ENCODE results near the gene SLC4A5.

The SLC4A5 gene

GRCh38 chr2:74291886-74292621, 51.2 kb downstream of the SLC4A5 start:
- Mint-ChIP-seq H3K36me3 (ENCODE audit: low read depth) (no peaks in the 10 kb centered on the region), H3K4me1 (ENCODE audit: low read depth) (peaks cover 6% of the 10 kb centered on the region), H3K27ac (no peak overlapping the region), H3K27me3 (no peaks in the 10 kb centered on the region), H3K9me3 (no peaks in the 10 kb centered on the region), H3K4me3 (no peak overlapping the region)
- intact Hi-C loops (cut with micrococcal nuclease) = no loop called here

DNA sequence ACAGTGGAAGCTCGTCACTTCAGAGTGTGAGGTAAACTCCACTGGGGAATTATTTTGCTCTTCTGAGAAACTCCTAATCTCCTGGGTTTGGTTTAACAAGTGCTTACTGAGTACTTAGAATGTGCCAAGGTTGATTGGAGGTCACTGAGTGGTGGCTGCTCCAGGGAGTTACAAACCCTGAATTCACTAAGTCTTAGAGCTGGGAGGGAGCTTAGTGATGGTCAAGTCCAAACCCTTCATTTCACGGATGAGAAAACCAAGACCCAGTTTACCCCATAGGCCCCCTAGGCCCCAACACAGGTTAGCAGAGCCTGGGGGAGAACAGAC, 52.0 kb downstream of the SLC4A5 start:
- no peaks in the 10 kb centered on the region for H3K36me3 Mint-ChIP-seq (ENCODE audit: low read depth)
- no peak overlapping the region for H3K4me3 Mint-ChIP-seq
- no peak overlapping the region for H3K27ac Mint-ChIP-seq
- H3K4me1 Mint-ChIP-seq (ENCODE audit: low read depth) = peaks cover 3% of the 10 kb centered on the region
- intact Hi-C loops (cut with micrococcal nuclease) = no loop called here
- H3K9me3 Mint-ChIP-seq = no peaks in the 10 kb centered on the region
- no peaks in the 10 kb centered on the region for H3K27me3 Mint-ChIP-seq

GRCh38 chr2:74290466-74291217, 52.6 kb downstream of the SLC4A5 start:
- no peak overlapping the region for H3K27ac Mint-ChIP-seq
- no peak overlapping the region for H3K4me3 Mint-ChIP-seq
- intact Hi-C loops (cut with micrococcal nuclease) = no loop called here

GRCh38 chr2:74290066-74290465, 53.1 kb downstream of the SLC4A5 start:
- no peaks in the 10 kb centered on the region for H3K27me3 Mint-ChIP-seq
- no peaks in the 10 kb centered on the region for H3K36me3 Mint-ChIP-seq (ENCODE audit: low read depth)
- H3K27ac Mint-ChIP-seq = no peak overlapping the region
- H3K4me3 Mint-ChIP-seq = no peak overlapping the region
- intact Hi-C loops (cut with micrococcal nuclease) = no loop called here
- no peaks in the 10 kb centered on the region for H3K4me1 Mint-ChIP-seq (ENCODE audit: low read depth)
- H3K9me3 Mint-ChIP-seq = no peaks in the 10 kb centered on the region

More at GRCh38 chr2:74290466-74291217, 52.6 kb downstream of the SLC4A5 start:
- Mint-ChIP-seq H3K9me3 (no peaks in the 10 kb centered on the region), H3K27me3 (no peaks in the 10 kb centered on the region), H3K4me1 (ENCODE audit: low read depth) (no peaks in the 10 kb centered on the region), H3K36me3 (ENCODE audit: low read depth) (no peaks in the 10 kb centered on the region)

DNA sequence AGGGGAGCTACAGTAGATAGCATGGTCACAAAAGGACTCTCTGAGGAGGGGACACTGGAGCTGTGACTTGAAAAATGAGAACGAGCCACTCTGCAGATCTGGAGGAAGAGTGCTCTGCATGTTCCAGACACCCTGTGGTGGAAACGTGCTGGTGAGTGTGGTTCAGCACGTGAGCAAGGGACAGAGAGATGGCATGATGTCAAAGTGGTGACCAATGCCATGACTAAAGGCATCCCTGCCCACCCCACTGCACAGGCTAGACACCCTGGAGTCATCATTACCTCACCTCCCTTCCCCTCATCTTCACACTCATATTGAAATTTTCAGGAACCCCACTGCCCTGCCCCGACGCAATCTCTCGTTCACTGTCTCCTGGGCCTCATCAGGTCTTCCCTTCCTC, 56.5 kb downstream of the SLC4A5 start:
- H3K4me1 Mint-ChIP-seq (ENCODE audit: low read depth) = no peaks in the 10 kb centered on the region
- no peak overlapping the region for H3K4me3 Mint-ChIP-seq
- intact Hi-C loops (cut with micrococcal nuclease) = no loop called here

DNA sequence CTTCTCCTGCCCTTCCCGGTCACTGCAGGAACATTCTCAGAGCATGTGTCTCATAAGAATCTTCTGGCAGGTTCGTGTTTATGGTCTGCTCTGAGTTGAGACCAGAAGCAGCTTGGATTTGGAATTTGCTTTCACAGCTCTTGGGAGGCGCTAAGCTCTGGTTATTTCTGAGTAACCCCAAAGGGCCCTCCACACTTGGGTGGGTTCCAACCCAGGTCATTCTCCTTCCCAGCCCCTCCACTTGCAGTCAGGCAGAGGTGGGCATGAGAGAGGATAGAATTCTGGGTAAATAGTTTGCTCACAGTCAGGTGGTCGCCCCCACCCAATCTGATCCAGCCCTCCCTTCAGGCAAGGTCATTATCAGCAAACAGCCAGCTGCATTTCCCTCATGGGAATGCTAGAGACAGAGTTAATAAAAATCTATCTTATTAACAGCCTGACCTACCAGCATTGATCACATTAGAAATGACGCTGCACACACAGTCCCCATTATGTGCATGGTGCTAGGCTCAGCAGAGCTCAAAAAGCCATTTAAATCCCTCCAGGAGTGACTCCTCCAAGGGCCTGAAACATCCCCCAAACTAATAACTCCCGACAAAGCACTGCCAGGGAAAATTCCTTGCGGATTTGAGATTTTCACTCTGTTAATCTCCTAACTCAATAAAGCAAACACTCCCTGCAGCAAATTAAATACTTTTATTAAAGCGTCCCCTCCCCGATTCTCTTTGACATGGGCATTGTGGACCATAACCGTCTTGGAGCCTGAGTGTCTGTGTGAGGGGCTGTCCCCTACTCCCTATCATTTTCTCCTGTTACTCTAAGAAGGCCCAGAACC, 61.9 kb downstream of the SLC4A5 start:
- Mint-ChIP-seq H3K27me3 (peaks cover 5% of the 10 kb centered on the region), H3K4me1 (ENCODE audit: low read depth) (no peaks in the 10 kb centered on the region), H3K9me3 (no peaks in the 10 kb centered on the region), H3K4me3 (no peak overlapping the region), H3K27ac (no peak overlapping the region), H3K36me3 (ENCODE audit: low read depth) (no peaks in the 10 kb centered on the region)
- intact Hi-C loops (cut with micrococcal nuclease) = no loop called here

More for the DNA sequence above, 56.5 kb downstream of the SLC4A5 start:
- no peak overlapping the region for H3K27ac Mint-ChIP-seq
- H3K36me3 Mint-ChIP-seq (ENCODE audit: low read depth) = no peaks in the 10 kb centered on the region
- no peaks in the 10 kb centered on the region for H3K9me3 Mint-ChIP-seq
- H3K27me3 Mint-ChIP-seq = no peaks in the 10 kb centered on the region

DNA sequence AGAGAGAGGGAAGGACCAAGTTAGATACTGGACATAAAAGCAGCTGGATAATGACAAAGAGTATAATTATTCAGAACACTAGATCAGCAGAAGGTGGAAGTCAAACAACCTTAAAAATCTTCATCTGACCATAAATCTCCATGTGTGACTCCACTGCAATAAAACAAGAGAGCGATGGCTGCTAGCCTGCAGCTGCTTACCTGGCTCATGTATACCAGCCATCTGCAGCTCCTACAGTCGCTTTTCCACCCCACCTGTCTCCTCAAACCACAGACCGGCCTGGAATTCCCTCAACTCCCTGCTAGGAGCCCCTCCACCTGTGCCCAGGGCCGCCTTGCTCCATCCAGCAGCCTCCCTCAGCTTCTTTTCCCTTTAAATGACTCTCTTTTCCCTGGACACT, 64.5 kb downstream of the SLC4A5 start:
- Mint-ChIP-seq H3K27me3 (peaks cover 5% of the 10 kb centered on the region), H3K27ac (no peak overlapping the region), H3K9me3 (no peaks in the 10 kb centered on the region), H3K36me3 (ENCODE audit: low read depth) (no peaks in the 10 kb centered on the region), H3K4me3 (no peak overlapping the region), H3K4me1 (ENCODE audit: low read depth) (no peaks in the 10 kb centered on the region)
- intact Hi-C loops (cut with micrococcal nuclease) = no loop called here

GRCh38 chr2:74278176-74278575, 65.0 kb downstream of the SLC4A5 start:
- H3K4me1 Mint-ChIP-seq (ENCODE audit: low read depth) = no peaks in the 10 kb centered on the region
- no peak overlapping the region for H3K4me3 Mint-ChIP-seq
- peaks cover 5% of the 10 kb centered on the region for H3K27me3 Mint-ChIP-seq
- H3K36me3 Mint-ChIP-seq (ENCODE audit: low read depth) = no peaks in the 10 kb centered on the region
- no peak overlapping the region for H3K27ac Mint-ChIP-seq
- H3K9me3 Mint-ChIP-seq = no peaks in the 10 kb centered on the region
- intact Hi-C loops (cut with micrococcal nuclease) = no loop called here

GRCh38 chr2:74275228-74275627, 68.0 kb downstream of the SLC4A5 start:
- Mint-ChIP-seq H3K36me3 (ENCODE audit: low read depth) (no peaks in the 10 kb centered on the region), H3K4me3 (no peak overlapping the region), H3K27ac (no peak overlapping the region), H3K4me1 (ENCODE audit: low read depth) (no peaks in the 10 kb centered on the region), H3K27me3 (peaks cover 5% of the 10 kb centered on the region), H3K9me3 (no peaks in the 10 kb centered on the region)
- intact Hi-C loops (cut with micrococcal nuclease) = no loop called here

DNA sequence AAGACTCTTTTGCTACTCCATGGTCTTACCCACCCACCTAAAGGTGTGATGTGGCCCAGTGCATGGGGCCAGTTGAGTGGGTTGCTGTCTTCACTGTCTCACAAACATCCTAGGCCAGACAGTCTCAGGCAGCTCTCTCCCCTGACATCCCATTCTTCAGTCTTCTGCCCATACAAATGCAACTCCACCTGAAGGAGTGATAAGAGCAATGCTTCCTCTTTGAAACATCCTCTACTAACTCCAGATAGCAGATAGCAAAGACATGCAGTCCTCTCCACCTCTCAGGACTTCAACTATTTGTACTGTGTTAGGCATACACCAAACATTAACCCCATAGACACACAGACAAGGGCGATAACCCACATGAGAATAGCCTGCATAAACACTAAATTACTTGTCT, 73.5 kb downstream of the SLC4A5 start:
- H3K9me3 Mint-ChIP-seq = no peaks in the 10 kb centered on the region
- no peaks in the 10 kb centered on the region for H3K4me1 Mint-ChIP-seq (ENCODE audit: low read depth)
- no peaks in the 10 kb centered on the region for H3K36me3 Mint-ChIP-seq (ENCODE audit: low read depth)
- no peaks in the 10 kb centered on the region for H3K27me3 Mint-ChIP-seq
- H3K4me3 Mint-ChIP-seq = no peak overlapping the region
- H3K27ac Mint-ChIP-seq = no peak overlapping the region
- intact Hi-C loops (cut with micrococcal nuclease) = no loop called here

DNA sequence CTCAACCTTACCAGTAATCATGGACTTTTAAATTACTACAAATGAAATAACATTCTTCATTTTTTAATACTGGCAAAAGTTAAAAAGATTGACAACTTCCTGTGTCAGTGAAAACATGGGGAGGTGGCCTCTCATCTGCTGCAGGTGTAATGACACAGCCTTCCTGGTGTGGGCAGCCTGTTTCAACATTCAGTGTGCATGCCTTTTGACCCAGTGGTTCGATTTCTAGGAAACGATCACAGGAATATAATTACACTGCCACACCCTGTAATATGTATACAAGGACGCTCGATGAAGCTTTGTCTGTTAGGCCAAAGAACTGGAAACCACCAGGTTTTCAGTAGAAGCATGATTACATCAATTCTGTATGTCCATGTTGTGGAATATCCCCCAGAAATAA, 76.1 kb downstream of the SLC4A5 start:
- intact Hi-C loops (cut with micrococcal nuclease) = no loop called here
- Mint-ChIP-seq H3K36me3 (ENCODE audit: low read depth) (no peaks in the 10 kb centered on the region), H3K27ac (no peak overlapping the region), H3K4me1 (ENCODE audit: low read depth) (no peaks in the 10 kb centered on the region), H3K4me3 (no peak overlapping the region), H3K9me3 (no peaks in the 10 kb centered on the region), H3K27me3 (no peaks in the 10 kb centered on the region)

GRCh38 chr2:74264281-74264680, 78.9 kb downstream of the SLC4A5 start:
- no peak overlapping the region for H3K27ac Mint-ChIP-seq
- no peaks in the 10 kb centered on the region for H3K9me3 Mint-ChIP-seq
- H3K36me3 Mint-ChIP-seq (ENCODE audit: low read depth) = no peaks in the 10 kb centered on the region
- no peaks in the 10 kb centered on the region for H3K27me3 Mint-ChIP-seq
- intact Hi-C loops (cut with micrococcal nuclease) = no loop called here
- no peaks in the 10 kb centered on the region for H3K4me1 Mint-ChIP-seq (ENCODE audit: low read depth)
- H3K4me3 Mint-ChIP-seq = no peak overlapping the region

GRCh38 chr2:74262681-74263080, 80.5 kb downstream of the SLC4A5 start:
- Mint-ChIP-seq H3K4me3 (no peak overlapping the region), H3K4me1 (ENCODE audit: low read depth) (no peaks in the 10 kb centered on the region), H3K27ac (no peak overlapping the region), H3K27me3 (no peaks in the 10 kb centered on the region), H3K9me3 (no peaks in the 10 kb centered on the region), H3K36me3 (ENCODE audit: low read depth) (no peaks in the 10 kb centered on the region)
- intact Hi-C loops (cut with micrococcal nuclease) = no loop called here

GRCh38 chr2:74261204-74261864, 81.9 kb downstream of the SLC4A5 start:
- intact Hi-C loops (cut with micrococcal nuclease) = no loop called here
- Mint-ChIP-seq H3K27me3 (no peaks in the 10 kb centered on the region), H3K36me3 (ENCODE audit: low read depth) (no peaks in the 10 kb centered on the region), H3K9me3 (no peaks in the 10 kb centered on the region), H3K27ac (no peak overlapping the region), H3K4me1 (ENCODE audit: low read depth) (no peaks in the 10 kb centered on the region), H3K4me3 (no peak overlapping the region)

Measured in dendritic cell treated with granulocyte-macrophage colony-stimulating factor and Interleukin-4, amounts not matched to agents 40 ng/mL and 50 ng/mL, for 4 days (primary cell).